Endothelial cell of umbilical vein (primary cell): Measurements from ENCODE around the gene TMEM186. TPM values are rescaled to one million over a fixed set of nuclear protein-coding genes. Genes with fewer than 3 reads are reported as not detected.

Source experiments
- BruUV-seq: library from RNA; stranded (reverse); fragments of 400-500 nt; replicated peaks from 2 replicates; lab custom pipeline; 2021; lab: Mats Ljungman, UMichigan
- CTCF ChIA-PET: fragments of 300-600, 350-600 bp; sonication (Branson Sonifier 250); formaldehyde crosslinking; loops from one replicate; lab custom pipeline; 2021; ENCODE audit warnings: antibody characterized with exemption, inconsistent platforms; lab: Charles Lee
- POLR2A ChIA-PET: fragments of 300-600, 350-600 bp; sonication (Branson Sonifier 250); formaldehyde crosslinking; loops from one replicate; lab custom pipeline; 2021; ENCODE audit warnings: antibody characterized with exemption, inconsistent platforms; lab: Charles Lee
- DNase-seq: peaks from one replicate; pipeline ENCODE4 v3.0.0-alpha.2; 2011; ENCODE audit warnings: low read depth, low spot score
- FAIRE-seq: peaks from 2 replicates; lab custom pipeline; 2011; peaks lifted over from hg19 to GRCh38; lab: Jason Lieb, UNC
- H2AFZ ChIP-seq: 2 replicates; pipeline ENCODE4 v1.6.0; 2012; ENCODE audit warnings: low read depth, low read length, control low read depth, inconsistent platforms
- H3K27ac ChIP-seq: 2 replicates; pipeline ENCODE4 v1.5.1; 2011; ENCODE audit warnings: low read depth, mild to moderate bottlenecking, control low read depth, low read length, moderate library complexity; ENCODE audit not compliant: insufficient read depth
- H3K27me3 ChIP-seq, 2 experiments: 2 replicates each; pipeline versions ENCODE4 v1.6.0 to v1.6.1; 2011; ENCODE audit warnings: low read length in 2 of 2, mixed read lengths in 1 of 2; ENCODE audit not compliant: control insufficient read depth in 2 of 2, insufficient read depth in 2 of 2
- H3K36me3 ChIP-seq, 2 experiments: 2 replicates in 1 of 2; 3 replicates in 1 of 2; pipeline ENCODE4 v1.5.1; 2011; ENCODE audit warnings: low read length in 2 of 2, mild to moderate bottlenecking in 1 of 2, moderate library complexity in 1 of 2; ENCODE audit not compliant: control insufficient read depth in 2 of 2, insufficient read depth in 2 of 2; ENCODE audit errors: extremely low read depth in 1 of 2
- H3K4me1 ChIP-seq: 3 replicates; pipeline ENCODE4 v1.5.1; 2011; ENCODE audit warnings: mild to moderate bottlenecking, low read length; ENCODE audit not compliant: control insufficient read depth, insufficient read depth; ENCODE audit errors: extremely low read depth
- H3K4me2 ChIP-seq: 2 replicates; pipeline ENCODE4 v1.6.1; 2011; ENCODE audit warnings: low read length, control low read depth, mixed read lengths; ENCODE audit not compliant: insufficient read depth
- H3K4me3 ChIP-seq, 3 experiments: fragments of 200-600 bp in 1 of 3; sonication (generic), shearing (Covaris generic) in 1 of 3; replicated peaks in 1 of 3; 2 replicates each; pipeline ENCODE4 v1.5.1; 2011 to 2016; ENCODE audit warnings: control low read depth in 3 of 3, low read length in 3 of 3, mild to moderate bottlenecking in 2 of 3, inconsistent platforms in 1 of 3, low read depth in 1 of 3, moderate library complexity in 1 of 3; ENCODE audit not compliant: insufficient read depth in 1 of 3
- H3K79me2 ChIP-seq: 2 replicates; pipeline ENCODE4 v1.6.0; 2012; ENCODE audit warnings: low read length, inconsistent platforms; ENCODE audit not compliant: control insufficient read depth, insufficient read depth
- H3K9ac ChIP-seq: replicated peaks from 2 replicates; pipeline ENCODE3; 2011; ENCODE audit warnings: low read length, control low read depth; ENCODE audit not compliant: insufficient read depth; ENCODE audit errors: extremely low read depth
- H3K9me1 ChIP-seq: replicated peaks from 3 replicates; pipeline ENCODE4 v1.6.0; 2011; ENCODE audit warnings: mild to moderate bottlenecking, low read length; ENCODE audit not compliant: control insufficient read depth, insufficient read depth; ENCODE audit errors: extremely low read depth
- H3K9me3 ChIP-seq: replicated peaks from 2 replicates; pipeline ENCODE4 v1.5.1; 2012; ENCODE audit warnings: low read length, inconsistent platforms; ENCODE audit not compliant: control insufficient read depth, insufficient read depth
- H4K20me1 ChIP-seq: replicated peaks from 2 replicates; pipeline ENCODE3; 2011; ENCODE audit warnings: mild to moderate bottlenecking, low read length; ENCODE audit not compliant: control insufficient read depth, insufficient read depth; ENCODE audit errors: extremely low read depth
- EZH2 ChIP-seq: IDR thresholded peaks from 2 replicates; pipeline ENCODE4 v1.6.1; 2012; ENCODE audit warnings: borderline replicate concordance, low read depth, mild to moderate bottlenecking, moderate library complexity, low read length, inconsistent platforms; ENCODE audit not compliant: severe bottlenecking
- FOS ChIP-seq: IDR thresholded peaks from 2 replicates; pipeline ENCODE4 v1.6.1; 2011; ENCODE audit warnings: mild to moderate bottlenecking, low read length, moderate library complexity, borderline replicate concordance; ENCODE audit not compliant: insufficient read depth
- GATA2 ChIP-seq: IDR thresholded peaks from 2 replicates; pipeline ENCODE4 v1.7.0; 2011; ENCODE audit warnings: low read depth, mild to moderate bottlenecking, moderate library complexity, mixed read lengths, low read length; ENCODE audit not compliant: insufficient read length, insufficient read depth
- JUN ChIP-seq: IDR thresholded peaks from 2 replicates; pipeline ENCODE4 v1.6.1; 2011; ENCODE audit warnings: borderline replicate concordance, low read depth; ENCODE audit not compliant: insufficient read length, insufficient read depth
- MYC ChIP-seq: IDR thresholded peaks from one replicate; pipeline ENCODE4 v1.6.1; 2011; ENCODE audit warnings: mild to moderate bottlenecking, low read depth, low read length
- POLR2A ChIP-seq: IDR thresholded peaks from 2 replicates; pipeline ENCODE4 v1.6.1; 2012; ENCODE audit warnings: low read depth, mild to moderate bottlenecking, control low read depth, low read length
- POLR2AphosphoS5 ChIP-seq: IDR thresholded peaks from 2 replicates; pipeline ENCODE4 v1.6.1; 2012; ENCODE audit warnings: low read depth, mild to moderate bottlenecking, control low read depth, low read length, moderate library complexity; ENCODE audit not compliant: insufficient read depth
- dilution Hi-C: fragments of 300-500 bp; cut with MboI; formaldehyde crosslinking; loops from one replicate; pipeline ENCODE4 v1.15.0; 2019; ENCODE audit warnings: low sequenced_read_pairs; ENCODE audit not compliant: extremely low pct_ligation_motif_present
- intact Hi-C: fragments of 100-400 bp; cut with micrococcal nuclease; formaldehyde crosslinking; loops from one replicate; pipeline ENCODE4 v1.10.0; 2022
- polyA plus RNA-seq, 4 experiments: library from polyadenylated mRNA; depleted of rRNA in 3 of 4; stranded (reverse) in 3 of 4; unstranded in 1 of 4; fragments of >200 nt; gene quantifications; 2 replicates each; pipeline versions ENCODE4 v1.2.1 to v1.2.3, GENCODE V29; 2011 to 2012; ENCODE audit warnings: missing spikeins in 1 of 4
- total RNA-seq: library from RNA; stranded (reverse); gene quantifications from 2 replicates; pipeline ENCODE4 v1.2.3, GENCODE V29; 2021
- TF ChIP-seq, protein P1 (sequence below), 2 donors: IDR thresholded peaks; 1 replicate in 1 of 2; 2 replicates in 1 of 2; pipeline ENCODE4 v1.5.1; 2011; ENCODE audit warnings: low read length in 2 of 2, mild to moderate bottlenecking in 2 of 2, moderate library complexity in 2 of 2, control low read depth in 1 of 2, inconsistent platforms in 1 of 2, low read depth in 1 of 2; ENCODE audit not compliant: insufficient read depth in 1 of 2; ENCODE audit errors: extremely low read depth in 1 of 2
- TF ChIP-seq, protein P2 (sequence below): IDR thresholded peaks from 2 replicates; pipeline ENCODE4 v1.6.1; 2011; ENCODE audit not compliant: insufficient read depth, insufficient read length

TMEM186 gene
- total and polyA plus RNA-seq, 2 donors (not counting 3 experiments of a cell fraction or from before 2014, with no cell fraction given), result 8.0 to 9.6 TPM

DNA sequence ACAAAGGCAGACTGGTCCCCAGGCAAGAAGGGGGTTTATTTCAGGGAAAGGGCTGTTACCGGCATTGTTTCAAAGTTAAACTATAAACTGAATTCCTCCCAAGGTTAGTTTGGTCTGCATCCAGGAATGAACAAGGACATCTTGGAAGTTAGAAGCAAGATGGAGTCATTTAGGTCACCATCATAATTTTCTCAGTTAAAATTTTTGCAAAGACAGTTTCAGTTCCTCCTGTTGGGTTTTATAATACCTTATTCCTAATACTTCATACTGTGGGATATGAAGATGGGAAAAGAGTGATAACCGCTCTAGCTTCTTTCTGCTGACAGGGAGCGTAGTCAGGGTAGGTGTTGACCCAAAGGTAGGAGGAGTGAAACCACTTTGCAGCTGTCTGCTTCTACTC, 25.0 kb upstream of the TMEM186 start:
- CTCF ChIA-PET, result interaction anchor here (0.8 kb wide), 1 partner anchor 58 kb away, joined by 4 read pairs; no protein-coding TSS in a partner anchor
- H4K20me1 ChIP-seq, result peaks cover 4% of the 10 kb centered on the region
- no TSS peak for BruUV-seq
- H2AFZ ChIP-seq, result no peak overlapping the region
- H3K9me1 ChIP-seq, result no peaks in the 10 kb centered on the region
- H3K79me2 ChIP-seq, result peaks cover 4% of the 10 kb centered on the region
- DNase-seq (no peak), FAIRE-seq (no peak)
- dilution Hi-C loops, result no loop called here
- POLR2A ChIA-PET, result no interaction called here
- H3K36me3 ChIP-seq, result peaks cover 12 to 16% of the 10 kb centered on the region in 2 experiments
- no peaks in the 10 kb centered on the region for H3K27me3 ChIP-seq
- H3K9ac ChIP-seq, result no peak overlapping the region
- H3K27ac ChIP-seq, result no peak overlapping the region
- no peaks in the 10 kb centered on the region for H3K9me3 ChIP-seq
- intact Hi-C loops, result no loop called here
- no peak overlapping the region for H3K4me2 ChIP-seq
- TF ChIP-seq, protein P1, sequence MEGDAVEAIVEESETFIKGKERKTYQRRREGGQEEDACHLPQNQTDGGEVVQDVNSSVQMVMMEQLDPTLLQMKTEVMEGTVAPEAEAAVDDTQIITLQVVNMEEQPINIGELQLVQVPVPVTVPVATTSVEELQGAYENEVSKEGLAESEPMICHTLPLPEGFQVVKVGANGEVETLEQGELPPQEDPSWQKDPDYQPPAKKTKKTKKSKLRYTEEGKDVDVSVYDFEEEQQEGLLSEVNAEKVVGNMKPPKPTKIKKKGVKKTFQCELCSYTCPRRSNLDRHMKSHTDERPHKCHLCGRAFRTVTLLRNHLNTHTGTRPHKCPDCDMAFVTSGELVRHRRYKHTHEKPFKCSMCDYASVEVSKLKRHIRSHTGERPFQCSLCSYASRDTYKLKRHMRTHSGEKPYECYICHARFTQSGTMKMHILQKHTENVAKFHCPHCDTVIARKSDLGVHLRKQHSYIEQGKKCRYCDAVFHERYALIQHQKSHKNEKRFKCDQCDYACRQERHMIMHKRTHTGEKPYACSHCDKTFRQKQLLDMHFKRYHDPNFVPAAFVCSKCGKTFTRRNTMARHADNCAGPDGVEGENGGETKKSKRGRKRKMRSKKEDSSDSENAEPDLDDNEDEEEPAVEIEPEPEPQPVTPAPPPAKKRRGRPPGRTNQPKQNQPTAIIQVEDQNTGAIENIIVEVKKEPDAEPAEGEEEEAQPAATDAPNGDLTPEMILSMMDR (IDR thresholded peaks at IDR 0.05; ENCODE audit: extremely low read depth in 1 of 2, insufficient read depth in 1 of 2, low read depth in 1 of 2, low read length in 2 of 2), result no peak
- TF ChIP-seq POLR2A, result no peak
- TF ChIP-seq EZH2, result no peak
- TF ChIP-seq MYC, result no peak
- TF ChIP-seq FOS, result no peak
- no peak for TF ChIP-seq JUN
- no peak for TF ChIP-seq POLR2AphosphoS5
- no peak for TF ChIP-seq GATA2
- TF ChIP-seq, protein P2, sequence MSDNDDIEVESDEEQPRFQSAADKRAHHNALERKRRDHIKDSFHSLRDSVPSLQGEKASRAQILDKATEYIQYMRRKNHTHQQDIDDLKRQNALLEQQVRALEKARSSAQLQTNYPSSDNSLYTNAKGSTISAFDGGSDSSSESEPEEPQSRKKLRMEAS, result no peak
- H3K4me3 ChIP-seq, result no peak overlapping the region
- peaks cover 4% of the 10 kb centered on the region for H3K4me1 ChIP-seq
